Uterus (tissue), 4 donors: ENCODE results near the gene BCL2L11. TPM values are rescaled to one million over a fixed set of nuclear protein-coding genes. Genes with fewer than 3 reads are reported as not detected.

Experiments
- DNase-seq, 2 donors: peaks; one replicate each; pipeline ENCODE4 v3.0.0-alpha.2; 2019 to 2020
- H3K27ac ChIP-seq, 2 donors: fragments of 200-600 bp; sonication (generic); 1 replicate in 1 of 2; 2 replicates in 1 of 2; pipeline ENCODE4 v1.5.1; 2016 to 2018
- H3K27me3 ChIP-seq, 2 donors: fragments of 200-600 bp; sonication (generic); one replicate each; pipeline ENCODE4 v1.5.1; 2018 to 2019; ENCODE audit warnings: control low read depth in 1 of 2
- H3K36me3 ChIP-seq, 2 donors: fragments of 200-600 bp; sonication (generic); one replicate each; pipeline ENCODE4 v1.5.1; 2019; ENCODE audit warnings: control low read depth in 1 of 2
- H3K4me1 ChIP-seq, 2 donors: fragments of 200-600 bp; sonication (generic); one replicate each; pipeline ENCODE4 v1.5.1; 2018 to 2019; ENCODE audit warnings: control low read depth in 1 of 2
- H3K4me3 ChIP-seq, 2 donors: fragments of 200-600 bp; sonication (generic); 1 replicate in 1 of 2; 2 replicates in 1 of 2; pipeline ENCODE4 v1.5.1; 2018 to 2019; ENCODE audit warnings: mild to moderate bottlenecking in 1 of 2
- H3K9me3 ChIP-seq, 2 donors: fragments of 200-600 bp; sonication (generic); one replicate each; pipeline ENCODE4 v1.5.1; 2019; ENCODE audit warnings: control low read depth in 1 of 2
- POLR2A ChIP-seq, 2 donors: fragments of 450-650 bp; IDR thresholded peaks; one replicate each; pipeline ENCODE4 v1.6.1; 2016; ENCODE audit warnings: antibody characterized with exemption in 2 of 2, mild to moderate bottlenecking in 1 of 2, moderate library complexity in 1 of 2
- intact Hi-C: fragments of 100-400 bp; cut with DNase I; formaldehyde crosslinking; loops from one replicate; pipeline ENCODE4 v1.15.1; 2023; ENCODE audit warnings: low total_unique reads
- total RNA-seq, 4 donors: library from RNA; depleted of rRNA in 3 of 4; stranded (reverse); fragments of >200 nt in 3 of 4; gene quantifications; one replicate each; pipeline versions ENCODE4 v1.1.0 to v1.2.4, GENCODE V29; 2014 to 2023
- TF ChIP-seq, protein P1 (sequence below), 4 experiments: fragments of 200-600 bp in 2 of 4; fragments of 450-650 bp in 2 of 4; sonication (generic) in 2 of 4; IDR thresholded peaks; one replicate each; pipeline ENCODE4 v1.5.1; 2016 to 2019; ENCODE audit warnings: antibody characterized with exemption in 4 of 4, mild to moderate bottlenecking in 2 of 4, moderate library complexity in 1 of 4
- donor health status: DM: yes; HTN: yes; CAD: no.

BCL2L11 gene
- total RNA-seq, 4 donors from 2014 or later: 2.0 to 21.8 (median 15.4) TPM

- intact Hi-C loops: no loop called here
- TF ChIP-seq, protein P1, sequence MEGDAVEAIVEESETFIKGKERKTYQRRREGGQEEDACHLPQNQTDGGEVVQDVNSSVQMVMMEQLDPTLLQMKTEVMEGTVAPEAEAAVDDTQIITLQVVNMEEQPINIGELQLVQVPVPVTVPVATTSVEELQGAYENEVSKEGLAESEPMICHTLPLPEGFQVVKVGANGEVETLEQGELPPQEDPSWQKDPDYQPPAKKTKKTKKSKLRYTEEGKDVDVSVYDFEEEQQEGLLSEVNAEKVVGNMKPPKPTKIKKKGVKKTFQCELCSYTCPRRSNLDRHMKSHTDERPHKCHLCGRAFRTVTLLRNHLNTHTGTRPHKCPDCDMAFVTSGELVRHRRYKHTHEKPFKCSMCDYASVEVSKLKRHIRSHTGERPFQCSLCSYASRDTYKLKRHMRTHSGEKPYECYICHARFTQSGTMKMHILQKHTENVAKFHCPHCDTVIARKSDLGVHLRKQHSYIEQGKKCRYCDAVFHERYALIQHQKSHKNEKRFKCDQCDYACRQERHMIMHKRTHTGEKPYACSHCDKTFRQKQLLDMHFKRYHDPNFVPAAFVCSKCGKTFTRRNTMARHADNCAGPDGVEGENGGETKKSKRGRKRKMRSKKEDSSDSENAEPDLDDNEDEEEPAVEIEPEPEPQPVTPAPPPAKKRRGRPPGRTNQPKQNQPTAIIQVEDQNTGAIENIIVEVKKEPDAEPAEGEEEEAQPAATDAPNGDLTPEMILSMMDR (IDR thresholded peaks at IDR 0.05): no peak
- no peak for TF ChIP-seq POLR2A (IDR thresholded peaks at IDR 0.05)
- no peaks in the 10 kb centered on the region for H3K36me3 ChIP-seq
- no peak for DNase-seq
- no peak overlapping the region for H3K27ac ChIP-seq
- H3K9me3 ChIP-seq: no peaks in the 10 kb centered on the region
- no peaks in the 10 kb centered on the region for H3K4me1 ChIP-seq
- H3K27me3 ChIP-seq: no peaks in the 10 kb centered on the region
- no peak overlapping the region for H3K4me3 ChIP-seq
These were observed 19.1 kb upstream of the BCL2L11 start for GRCh38 chr2:111101592-111101991.

- H3K27ac ChIP-seq: no peak overlapping the region
- no peak for TF ChIP-seq POLR2A (IDR thresholded peaks at IDR 0.05)
- TF ChIP-seq, protein P1 (IDR thresholded peaks at IDR 0.05): no peak
- H3K4me3 ChIP-seq: no peak overlapping the region
- no peaks in the 10 kb centered on the region for H3K27me3 ChIP-seq
- no peaks in the 10 kb centered on the region for H3K36me3 ChIP-seq
- DNase-seq: no peak
- no peaks in the 10 kb centered on the region for H3K9me3 ChIP-seq
- H3K4me1 ChIP-seq: no peaks in the 10 kb centered on the region
- intact Hi-C loops: no loop called here
These were observed 18.5 kb upstream of the BCL2L11 start for GRCh38 chr2:111102216-111102615.

- Histone ChIP-seq H3K4me3 (no peak overlapping the region), H3K27ac (no peak overlapping the region), H3K9me3 (no peaks in the 10 kb centered on the region), H3K4me1 (no peaks in the 10 kb centered on the region), H3K36me3 (no peaks in the 10 kb centered on the region), H3K27me3 (no peaks in the 10 kb centered on the region)
- DNase-seq: no peak
- TF ChIP-seq, protein P1 (IDR thresholded peaks at IDR 0.05): no peak
- intact Hi-C loops: no loop called here
These were observed 14.8 kb upstream of the BCL2L11 start for GRCh38 chr2:111105926-111106325.

DNA sequence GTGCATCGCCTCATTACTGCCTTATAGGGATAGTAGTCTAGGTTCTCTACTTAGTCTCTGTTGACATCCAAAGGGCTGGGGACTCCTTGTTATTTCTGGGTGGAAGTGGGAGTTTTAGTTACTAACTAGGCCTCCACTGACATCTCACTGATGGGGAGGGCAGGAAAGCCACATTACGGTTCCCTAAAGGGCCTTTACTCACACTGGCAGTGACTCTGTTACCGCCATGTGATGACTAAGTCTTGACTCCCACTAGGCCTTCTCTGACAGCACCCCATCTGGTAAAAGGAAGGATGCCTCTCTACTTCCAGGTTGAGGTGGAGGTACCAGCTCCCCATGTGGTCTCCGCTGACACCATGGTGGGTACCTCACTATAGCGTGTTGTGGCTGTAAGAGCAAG is 14.0 kb upstream of the BCL2L11 start:
- H3K36me3 ChIP-seq: no peaks in the 10 kb centered on the region
- H3K4me3 ChIP-seq: no peak overlapping the region
- no peak overlapping the region for H3K27ac ChIP-seq
- no peaks in the 10 kb centered on the region for H3K9me3 ChIP-seq
- H3K27me3 ChIP-seq: no peaks in the 10 kb centered on the region
- no peak for DNase-seq
- no peaks in the 10 kb centered on the region for H3K4me1 ChIP-seq
- TF ChIP-seq, protein P1 (IDR thresholded peaks at IDR 0.05): no peak
- no peak for TF ChIP-seq POLR2A (IDR thresholded peaks at IDR 0.05)
- intact Hi-C loops: no loop called here

GRCh38 chr2:111108745-111109271 is 11.9 kb upstream of the BCL2L11 start:
- no peaks in the 10 kb centered on the region for H3K36me3 ChIP-seq
- H3K27me3 ChIP-seq: no peaks in the 10 kb centered on the region
- no peak for TF ChIP-seq POLR2A (IDR thresholded peaks at IDR 0.05)
- TF ChIP-seq, protein P1 (IDR thresholded peaks at IDR 0.05): no peak
- no peak overlapping the region for H3K4me3 ChIP-seq
- no peaks in the 10 kb centered on the region for H3K4me1 ChIP-seq
- no peaks in the 10 kb centered on the region for H3K9me3 ChIP-seq
- no peak for DNase-seq
- intact Hi-C loops: no loop called here
- no peak overlapping the region for H3K27ac ChIP-seq
